K562 (cell line): ENCODE results near the gene DNAH5. TPM values are rescaled to one million over a fixed set of nuclear protein-coding genes. Genes with fewer than 3 reads are reported as not detected.

ENCODE experiments used
- polyA plus RNA-seq, 8 experiments: library from polyadenylated mRNA; depleted of rRNA in 4 of 8; stranded (reverse) in 5 of 8; unstranded in 3 of 8; fragments of >200 nt; fragmentation: Nextera tagmentation in 2 of 8; fragmentation: Illumina TruSeq in 1 of 8; extraction: Ambion mirVana in 2 of 8; extraction: Trizol in 1 of 8; gene quantifications; 2 replicates each; pipeline versions ENCODE4 v1.2.1 to v1.2.3, GENCODE V29; 2011 to 2014; ENCODE audit warnings: inconsistent platforms in 1 of 8, missing spikeins in 1 of 8
- total RNA-seq, 7 experiments: library from RNA; depleted of rRNA in 6 of 7; stranded (reverse); fragments of >200 nt in 6 of 7; fragmentation: Illumina TruSeq in 2 of 7; extraction: Trizol in 2 of 7; gene quantifications; 2 replicates each; pipeline versions ENCODE4 v1.2.1 to v1.2.3, GENCODE V29; 2011 to 2021; ENCODE audit warnings: low replicate concordance in 1 of 7

Gene DNAH5
- total and polyA plus RNA-seq, 9 of the 15 experiments (the other 6 are each of a cell fraction or from before 2014, with no cell fraction given): 0.03 TPM; not detected in 8

Other genes with a start within 250 kb of the DNAH5 start
- 1.4 and 3.8 TPM in 2 replicates for gene TRIO, start 198.7 kb upstream of the DNAH5 start, total RNA-seq (2014; rRNA removed)
- 1.6 TPM in 2 replicates for gene TRIO, start 198.7 kb upstream of the DNAH5 start, total RNA-seq (2014; rRNA removed; fragmentation: Illumina TruSeq; extraction: Trizol)
- 1.1 and 1.4 TPM in 2 replicates for gene TRIO, start 198.7 kb upstream of the DNAH5 start, total RNA-seq (2015; rRNA removed; fragmentation: Illumina TruSeq; extraction: Trizol)
- gene TRIO, start 198.7 kb upstream of the DNAH5 start, total RNA-seq (2021): 3.4 and 5.0 TPM in 2 replicates
- 0.91 and 2.6 TPM in 2 replicates for gene TRIO, start 198.7 kb upstream of the DNAH5 start, polyA plus RNA-seq (2011; rRNA removed)
- gene TRIO, start 198.7 kb upstream of the DNAH5 start, polyA plus RNA-seq (2014; fragmentation: Illumina TruSeq; extraction: Trizol): 0.76 and 1.2 TPM in 2 replicates
- under 1 TPM; 0.24 to 0.75 TPM for gene TRIO, start 198.7 kb upstream of the DNAH5 start, polyA plus RNA-seq (2014; fragmentation: Nextera tagmentation; extraction: Ambion mirVana)
- gene TRIO, start 198.7 kb upstream of the DNAH5 start, polyA plus RNA-seq (2014; rRNA removed): 1.00 and 1.1 TPM in 2 replicates